Progenitor cell of endocrine pancreas (in vitro differentiated cells): ENCODE results near the gene GLYR1. TPM values are rescaled to one million over a fixed set of nuclear protein-coding genes. Genes with fewer than 3 reads are reported as not detected.

Source experiments
- DNase-seq: peaks from one replicate; pipeline ENCODE4 v3.0.0; 2021; ENCODE audit warnings: low spot score; ENCODE audit not compliant: unreplicated experiment
- H3K27ac Mint-ChIP-seq: 2 replicates; pipeline ENCODE4 v1.8.0; 2021; ENCODE audit warnings: mild to moderate bottlenecking, moderate library complexity, mixed read lengths
- H3K27me3 Mint-ChIP-seq: 2 replicates; pipeline ENCODE4 v1.8.0; 2021; ENCODE audit warnings: mixed read lengths
- H3K36me3 Mint-ChIP-seq: 2 replicates; pipeline ENCODE4 v1.8.0; 2022; ENCODE audit warnings: mixed read lengths; ENCODE audit not compliant: insufficient read depth
- H3K4me1 Mint-ChIP-seq: 2 replicates; pipeline ENCODE4 v1.8.0; 2021; ENCODE audit warnings: low read depth, mixed read lengths
- H3K4me3 Mint-ChIP-seq: 2 replicates; pipeline ENCODE4 v1.8.0; 2021; ENCODE audit warnings: low read depth, mild to moderate bottlenecking, moderate library complexity, mixed read lengths
- H3K9me3 Mint-ChIP-seq: 2 replicates; pipeline ENCODE4 v1.8.0; 2021; ENCODE audit warnings: low read depth, mixed read lengths
- total RNA-seq: library from RNA; stranded (reverse); gene quantifications from 2 replicates; pipeline ENCODE4 v1.2.1, GENCODE V29; 2021
- TF ChIP-seq, protein P1 (sequence below): fragments of 200-600 bp; sonication (generic); IDR thresholded peaks from one replicate; pipeline ENCODE4 v1.5.0; 2021; ENCODE audit warnings: antibody characterized with exemption, mild to moderate bottlenecking; ENCODE audit not compliant: unreplicated experiment

Gene GLYR1
- total RNA-seq, 1 donor from 2014 or later: 129 TPM

DNA sequence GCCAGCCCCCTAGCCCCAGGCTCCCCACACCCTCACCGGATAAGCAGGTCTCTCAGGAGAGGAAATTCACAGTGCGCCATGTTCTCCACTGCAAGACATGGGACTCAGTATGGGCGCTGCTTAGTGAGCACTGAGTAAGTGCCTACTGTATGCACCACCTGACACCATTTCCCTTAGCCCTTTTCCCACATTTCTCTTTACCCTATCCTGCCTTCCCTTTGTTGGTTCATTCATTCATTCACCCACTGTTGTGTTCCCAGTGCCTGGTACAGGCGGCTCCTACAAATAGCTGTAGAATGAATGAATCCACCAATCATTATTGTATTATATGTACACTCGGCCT lies 69.1 kb downstream of the GLYR1 start:
- DNase-seq: no peak
- Mint-ChIP-seq H3K4me3 (no peak overlapping the region), H3K27me3 (no peaks in the 10 kb centered on the region), H3K9me3 (no peaks in the 10 kb centered on the region), H3K4me1 (peaks cover 2% of the 10 kb centered on the region), H3K36me3 (no peaks in the 10 kb centered on the region), H3K27ac (no peak overlapping the region)
- TF ChIP-seq, protein P1, sequence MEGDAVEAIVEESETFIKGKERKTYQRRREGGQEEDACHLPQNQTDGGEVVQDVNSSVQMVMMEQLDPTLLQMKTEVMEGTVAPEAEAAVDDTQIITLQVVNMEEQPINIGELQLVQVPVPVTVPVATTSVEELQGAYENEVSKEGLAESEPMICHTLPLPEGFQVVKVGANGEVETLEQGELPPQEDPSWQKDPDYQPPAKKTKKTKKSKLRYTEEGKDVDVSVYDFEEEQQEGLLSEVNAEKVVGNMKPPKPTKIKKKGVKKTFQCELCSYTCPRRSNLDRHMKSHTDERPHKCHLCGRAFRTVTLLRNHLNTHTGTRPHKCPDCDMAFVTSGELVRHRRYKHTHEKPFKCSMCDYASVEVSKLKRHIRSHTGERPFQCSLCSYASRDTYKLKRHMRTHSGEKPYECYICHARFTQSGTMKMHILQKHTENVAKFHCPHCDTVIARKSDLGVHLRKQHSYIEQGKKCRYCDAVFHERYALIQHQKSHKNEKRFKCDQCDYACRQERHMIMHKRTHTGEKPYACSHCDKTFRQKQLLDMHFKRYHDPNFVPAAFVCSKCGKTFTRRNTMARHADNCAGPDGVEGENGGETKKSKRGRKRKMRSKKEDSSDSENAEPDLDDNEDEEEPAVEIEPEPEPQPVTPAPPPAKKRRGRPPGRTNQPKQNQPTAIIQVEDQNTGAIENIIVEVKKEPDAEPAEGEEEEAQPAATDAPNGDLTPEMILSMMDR: no peak

DNA sequence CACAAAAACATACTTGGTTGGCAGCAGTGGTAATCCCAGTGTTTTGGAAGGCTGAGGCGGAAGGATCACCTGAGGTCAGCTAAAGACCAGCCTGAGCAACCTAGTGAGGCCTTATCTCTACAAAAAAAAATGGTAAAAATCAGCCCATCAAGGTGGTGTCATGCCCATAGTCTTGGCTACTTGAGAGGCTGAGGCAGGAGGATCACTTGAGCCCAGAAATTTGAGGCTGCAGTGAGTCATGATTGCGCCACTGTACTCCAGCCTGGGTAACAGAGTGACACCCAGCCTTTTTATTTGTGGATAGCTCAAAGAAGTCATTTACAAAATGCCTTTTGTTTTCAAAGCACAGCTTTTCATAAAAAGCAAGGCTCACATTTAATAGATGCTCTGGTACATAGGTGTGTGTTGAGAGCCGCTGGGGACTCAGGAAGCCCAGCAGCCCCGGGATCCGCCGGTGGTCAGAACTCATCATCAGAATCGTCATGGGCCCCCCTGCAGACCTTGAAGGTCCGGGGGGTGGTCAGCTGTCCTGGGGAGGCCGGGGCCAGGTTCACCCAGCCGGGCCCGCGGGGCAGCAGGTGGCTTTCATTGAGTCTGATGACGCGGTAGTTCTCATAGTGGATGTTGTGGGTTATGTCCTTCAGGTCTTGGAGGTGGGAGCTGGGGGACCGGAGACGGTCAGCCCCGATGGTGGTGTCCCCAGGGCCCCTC lies 69.6 kb downstream of the GLYR1 start:
- Mint-ChIP-seq H3K4me3 (no peak overlapping the region), H3K36me3 (no peaks in the 10 kb centered on the region), H3K9me3 (no peaks in the 10 kb centered on the region), H3K27ac (no peak overlapping the region), H3K27me3 (no peaks in the 10 kb centered on the region), H3K4me1 (peaks cover 2% of the 10 kb centered on the region)
- TF ChIP-seq, protein P1: no peak
- no peak for DNase-seq

DNA sequence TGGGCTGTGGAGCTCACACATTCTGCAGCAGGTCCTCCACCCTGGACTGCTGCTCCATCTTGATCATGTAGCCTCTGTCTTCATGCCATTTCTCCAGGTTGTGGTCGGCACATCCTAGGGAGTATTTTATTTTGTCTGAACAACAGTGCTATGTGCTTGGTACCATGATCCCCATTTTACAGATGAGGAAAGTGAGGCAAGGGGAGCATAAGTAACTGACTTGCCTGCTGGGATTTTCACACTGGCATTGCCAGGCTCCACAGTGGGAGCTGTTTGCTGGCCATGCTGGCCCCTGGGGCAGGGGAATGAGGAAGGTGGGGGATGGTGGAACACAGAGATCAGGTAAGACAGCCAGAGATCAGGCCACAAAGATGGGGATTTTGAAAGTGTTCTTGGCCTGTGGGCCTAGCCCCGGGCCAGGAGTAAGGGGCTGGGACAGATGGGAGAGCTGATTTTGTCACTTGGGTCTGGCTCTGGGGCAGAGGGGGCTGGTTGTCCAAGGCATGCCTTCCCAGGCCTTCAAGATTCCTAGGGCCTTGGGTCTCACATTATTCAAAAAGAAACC lies 70.9 kb downstream of the GLYR1 start:
- Mint-ChIP-seq H3K36me3 (no peaks in the 10 kb centered on the region), H3K27ac (no peak overlapping the region), H3K4me3 (no peak overlapping the region), H3K27me3 (no peaks in the 10 kb centered on the region), H3K9me3 (no peaks in the 10 kb centered on the region), H3K4me1 (peaks cover 2% of the 10 kb centered on the region)
- TF ChIP-seq, protein P1: no peak
- no peak for DNase-seq

DNA sequence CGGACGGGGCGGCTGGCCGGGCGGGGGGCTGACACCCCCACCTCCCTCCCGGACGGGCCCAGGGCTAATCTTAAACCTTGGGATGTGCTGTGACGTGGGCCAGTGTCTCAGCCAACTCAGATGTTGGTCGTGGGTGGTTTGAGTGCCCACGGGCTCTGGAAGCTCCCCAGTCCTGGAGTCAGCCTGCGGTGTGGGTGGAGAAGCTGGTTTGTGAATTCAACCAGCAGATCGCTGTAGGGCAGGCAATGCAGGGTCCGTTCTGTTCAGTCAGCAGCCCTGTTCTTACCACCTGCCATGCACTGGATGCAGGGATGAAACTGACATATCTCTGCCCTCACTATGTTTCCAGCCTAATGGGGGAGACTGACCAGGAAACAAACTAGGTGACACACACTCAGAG lies 72.1 kb downstream of the GLYR1 start:
- TF ChIP-seq, protein P1: no peak
- Mint-ChIP-seq H3K9me3 (no peaks in the 10 kb centered on the region), H3K36me3 (no peaks in the 10 kb centered on the region), H3K4me1 (peaks cover 2% of the 10 kb centered on the region), H3K4me3 (no peak overlapping the region), H3K27me3 (no peaks in the 10 kb centered on the region), H3K27ac (no peak overlapping the region)
- DNase-seq: no peak

- Mint-ChIP-seq H3K36me3 (no peaks in the 10 kb centered on the region), H3K27me3 (no peaks in the 10 kb centered on the region), H3K4me3 (no peak overlapping the region), H3K9me3 (no peaks in the 10 kb centered on the region), H3K27ac (no peak overlapping the region), H3K4me1 (peaks cover 8% of the 10 kb centered on the region)
- TF ChIP-seq, protein P1: no peak
- DNase-seq: no peak
These were observed 74.7 kb downstream of the GLYR1 start for GRCh38 chr16:4772351-4772750.
